K562 (cell line): Measurements from ENCODE around the gene RERE.

ENCODE experiments used
- BHLHE40 ChIP-seq: IDR thresholded peaks from 2 replicates; pipeline ENCODE4 v1.6.1; 2011; ENCODE audit warnings: low read length, improper control_type of control experiment
- BRCA1 ChIP-seq, 2 experiments: fragments of 450-650 bp in 1 of 2; sonication (generic) in 1 of 2; formaldehyde crosslinking in 1 of 2; IDR thresholded peaks; 2 replicates each; pipeline versions ENCODE4 v1.5.0 to v1.6.1; 2017 to 2020; ENCODE audit warnings: mild to moderate bottlenecking in 1 of 2, missing genetic modification reagents in 1 of 2
- LARP7 ChIP-seq: fragments of 450-650 bp; IDR thresholded peaks from 2 replicates; pipeline ENCODE4 v1.6.1; 2016
- POU5F1 ChIP-seq: fragments of 150-350 bp; IDR thresholded peaks from 2 replicates; pipeline ENCODE4 v1.6.1; 2014; ENCODE audit warnings: borderline replicate concordance, low read length, low read depth, mild to moderate bottlenecking; ENCODE audit not compliant: partially characterized antibody
- TAF1 ChIP-seq: IDR thresholded peaks from 2 replicates; pipeline ENCODE4 v1.6.1; 2011; ENCODE audit warnings: mild to moderate bottlenecking, low read length, moderate library complexity; ENCODE audit not compliant: insufficient read depth, control insufficient read depth, severe bottlenecking; ENCODE audit errors: extremely low read depth
- XRCC4 ChIP-seq: IDR thresholded peaks from one replicate; pipeline ENCODE4 v1.6.1; 2011; ENCODE audit not compliant: insufficient read depth, insufficient read length; ENCODE audit errors: extremely low read depth
- ZSCAN32 ChIP-seq: fragments of 450-650 bp; formaldehyde crosslinking; IDR thresholded peaks from 2 replicates; pipeline ENCODE4 v1.4.0; 2020; ENCODE audit warnings: mild to moderate bottlenecking, moderate library complexity
- TF ChIP-seq, protein P1 (sequence below), 3 experiments: IDR thresholded peaks in 2 of 3; conservative IDR thresholded peaks in 1 of 3; 2 replicates each; pipeline ENCODE4 v1.5.1; 2011 to 2012; ENCODE audit warnings: low read length in 3 of 3, mild to moderate bottlenecking in 3 of 3, control low read depth in 2 of 3, improper control_type of control experiment in 1 of 3, inconsistent platforms in 1 of 3, low read depth in 1 of 3, mixed read lengths in 1 of 3, moderate library complexity in 1 of 3; ENCODE audit not compliant: insufficient read depth in 2 of 3
- TF ChIP-seq, protein P2 (sequence below): fragments of 250-450 bp; sonication (Bioruptor Pico); IDR thresholded peaks from 2 replicates; pipeline ENCODE4 v1.4.0; 2020; ENCODE audit warnings: mild to moderate bottlenecking, moderate library complexity

- TF ChIP-seq, protein P1, sequence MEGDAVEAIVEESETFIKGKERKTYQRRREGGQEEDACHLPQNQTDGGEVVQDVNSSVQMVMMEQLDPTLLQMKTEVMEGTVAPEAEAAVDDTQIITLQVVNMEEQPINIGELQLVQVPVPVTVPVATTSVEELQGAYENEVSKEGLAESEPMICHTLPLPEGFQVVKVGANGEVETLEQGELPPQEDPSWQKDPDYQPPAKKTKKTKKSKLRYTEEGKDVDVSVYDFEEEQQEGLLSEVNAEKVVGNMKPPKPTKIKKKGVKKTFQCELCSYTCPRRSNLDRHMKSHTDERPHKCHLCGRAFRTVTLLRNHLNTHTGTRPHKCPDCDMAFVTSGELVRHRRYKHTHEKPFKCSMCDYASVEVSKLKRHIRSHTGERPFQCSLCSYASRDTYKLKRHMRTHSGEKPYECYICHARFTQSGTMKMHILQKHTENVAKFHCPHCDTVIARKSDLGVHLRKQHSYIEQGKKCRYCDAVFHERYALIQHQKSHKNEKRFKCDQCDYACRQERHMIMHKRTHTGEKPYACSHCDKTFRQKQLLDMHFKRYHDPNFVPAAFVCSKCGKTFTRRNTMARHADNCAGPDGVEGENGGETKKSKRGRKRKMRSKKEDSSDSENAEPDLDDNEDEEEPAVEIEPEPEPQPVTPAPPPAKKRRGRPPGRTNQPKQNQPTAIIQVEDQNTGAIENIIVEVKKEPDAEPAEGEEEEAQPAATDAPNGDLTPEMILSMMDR (IDR thresholded peaks at IDR 0.05 in 2 of 3, conservative IDR thresholded peaks at IDR 0.05 in 1 of 3; ENCODE audit: insufficient read depth in 2 of 3, low read depth in 1 of 3, low read length in 3 of 3): no peak
- TF ChIP-seq BHLHE40: no peak
- TF ChIP-seq TAF1: no peak
- TF ChIP-seq XRCC4: no peak
- no peak for TF ChIP-seq BRCA1 (IDR thresholded peaks at IDR 0.05)
- TF ChIP-seq BRCA1 (CRISPR knock-in tag; IDR thresholded peaks at IDR 0.05): no peak
- TF ChIP-seq ZSCAN32: no peak
- TF ChIP-seq, protein P2, sequence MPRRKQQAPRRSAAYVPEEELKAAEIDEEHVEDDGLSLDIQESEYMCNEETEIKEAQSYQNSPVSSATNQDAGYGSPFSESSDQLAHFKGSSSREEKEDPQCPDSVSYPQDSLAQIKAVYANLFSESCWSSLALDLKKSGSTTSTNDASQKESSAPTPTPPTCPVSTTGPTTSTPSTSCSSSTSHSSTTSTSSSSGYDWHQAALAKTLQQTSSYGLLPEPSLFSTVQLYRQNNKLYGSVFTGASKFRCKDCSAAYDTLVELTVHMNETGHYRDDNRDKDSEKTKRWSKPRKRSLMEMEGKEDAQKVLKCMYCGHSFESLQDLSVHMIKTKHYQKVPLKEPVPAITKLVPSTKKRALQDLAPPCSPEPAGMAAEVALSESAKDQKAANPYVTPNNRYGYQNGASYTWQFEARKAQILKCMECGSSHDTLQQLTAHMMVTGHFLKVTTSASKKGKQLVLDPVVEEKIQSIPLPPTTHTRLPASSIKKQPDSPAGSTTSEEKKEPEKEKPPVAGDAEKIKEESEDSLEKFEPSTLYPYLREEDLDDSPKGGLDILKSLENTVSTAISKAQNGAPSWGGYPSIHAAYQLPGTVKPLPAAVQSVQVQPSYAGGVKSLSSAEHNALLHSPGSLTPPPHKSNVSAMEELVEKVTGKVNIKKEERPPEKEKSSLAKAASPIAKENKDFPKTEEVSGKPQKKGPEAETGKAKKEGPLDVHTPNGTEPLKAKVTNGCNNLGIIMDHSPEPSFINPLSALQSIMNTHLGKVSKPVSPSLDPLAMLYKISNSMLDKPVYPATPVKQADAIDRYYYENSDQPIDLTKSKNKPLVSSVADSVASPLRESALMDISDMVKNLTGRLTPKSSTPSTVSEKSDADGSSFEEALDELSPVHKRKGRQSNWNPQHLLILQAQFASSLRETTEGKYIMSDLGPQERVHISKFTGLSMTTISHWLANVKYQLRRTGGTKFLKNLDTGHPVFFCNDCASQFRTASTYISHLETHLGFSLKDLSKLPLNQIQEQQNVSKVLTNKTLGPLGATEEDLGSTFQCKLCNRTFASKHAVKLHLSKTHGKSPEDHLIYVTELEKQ: no peak
- TF ChIP-seq POU5F1: no peak
- no peak for TF ChIP-seq LARP7
Observed at GRCh38 chr1:8483586-8483985, 333.9 kb downstream of the RERE start.
